Measurements from ENCODE around the gene GPLD1.

The GPLD1 gene

GRCh38 chr6:24445704-24446103 is 43.7 kb downstream of the GPLD1 start:
- H3K27me3 ChIP-seq (ENCODE audit: control insufficient read depth, insufficient read depth, low read length) = no peaks in the 10 kb centered on the region
- no peaks in the 10 kb centered on the region for H3K36me3 ChIP-seq (ENCODE audit: control insufficient read depth, insufficient read depth, low read length)
- no peaks in the 10 kb centered on the region for H3K9me3 ChIP-seq (ENCODE audit: control insufficient read depth, low read length)
- no peak overlapping the region for H3K27ac ChIP-seq
- no peak overlapping the region for H3K4me3 ChIP-seq (ENCODE audit: low read depth, low read length)
- no peak overlapping the region for H3K9ac ChIP-seq
- TF ChIP-seq CTCF (IDR thresholded peaks at IDR 0.05) = no peak
- no peaks in the 10 kb centered on the region for H3K79me2 ChIP-seq
- H3K4me1 ChIP-seq = peaks cover 4% of the 10 kb centered on the region
- H2AFZ ChIP-seq = no peak overlapping the region
- H3K4me2 ChIP-seq (ENCODE audit: low read length) = no peak overlapping the region

GRCh38 chr6:24444588-24444987 is 44.8 kb downstream of the GPLD1 start:
- no peak for TF ChIP-seq CTCF (IDR thresholded peaks at IDR 0.05)
- Histone ChIP-seq H3K27ac (no peak overlapping the region), H3K4me2 (ENCODE audit: low read length) (no peak overlapping the region), H3K79me2 (no peaks in the 10 kb centered on the region), H3K9me3 (ENCODE audit: control insufficient read depth, low read length) (no peaks in the 10 kb centered on the region), H3K9ac (no peak overlapping the region), H3K27me3 (ENCODE audit: control insufficient read depth, insufficient read depth, low read length) (no peaks in the 10 kb centered on the region), H3K4me3 (ENCODE audit: low read depth, low read length) (no peak overlapping the region), H3K4me1 (peaks cover 4% of the 10 kb centered on the region), H2AFZ (no peak overlapping the region), H3K36me3 (ENCODE audit: control insufficient read depth, insufficient read depth, low read length) (no peaks in the 10 kb centered on the region)

- Histone ChIP-seq H3K9ac (no peak overlapping the region), H2AFZ (peak overlapping the region; percentile 9), H3K4me1 (peaks cover 4% of the 10 kb centered on the region), H3K79me2 (no peaks in the 10 kb centered on the region), H3K27ac (no peak overlapping the region), H3K9me3 (ENCODE audit: control insufficient read depth, low read length) (no peaks in the 10 kb centered on the region), H3K36me3 (ENCODE audit: control insufficient read depth, insufficient read depth, low read length) (no peaks in the 10 kb centered on the region), H3K4me3 (ENCODE audit: low read depth, low read length) (no peak overlapping the region), H3K27me3 (ENCODE audit: control insufficient read depth, insufficient read depth, low read length) (no peaks in the 10 kb centered on the region), H3K4me2 (ENCODE audit: low read length) (no peak overlapping the region)
- no peak for TF ChIP-seq CTCF (IDR thresholded peaks at IDR 0.05)
Observed at GRCh38 chr6:24441599-24441904, 47.8 kb downstream of the GPLD1 start.

GRCh38 chr6:24440897-24441598 is 48.3 kb downstream of the GPLD1 start:
- no peaks in the 10 kb centered on the region for H3K27me3 ChIP-seq (ENCODE audit: control insufficient read depth, insufficient read depth, low read length)
- no peak overlapping the region for H3K27ac ChIP-seq
- TF ChIP-seq CTCF (IDR thresholded peaks at IDR 0.05) = no peak
- H3K4me1 ChIP-seq = peaks cover 4% of the 10 kb centered on the region
- H3K79me2 ChIP-seq = no peaks in the 10 kb centered on the region
- no peaks in the 10 kb centered on the region for H3K9me3 ChIP-seq (ENCODE audit: control insufficient read depth, low read length)
- no peak overlapping the region for H3K4me2 ChIP-seq (ENCODE audit: low read length)
- H2AFZ ChIP-seq = peak overlapping the region; percentile 9
- H3K36me3 ChIP-seq (ENCODE audit: control insufficient read depth, insufficient read depth, low read length) = no peaks in the 10 kb centered on the region
- H3K4me3 ChIP-seq (ENCODE audit: low read depth, low read length) = no peak overlapping the region
- no peak overlapping the region for H3K9ac ChIP-seq

- H3K79me2 ChIP-seq = no peaks in the 10 kb centered on the region
- H3K36me3 ChIP-seq (ENCODE audit: control insufficient read depth, insufficient read depth, low read length) = no peaks in the 10 kb centered on the region
- H3K4me3 ChIP-seq (ENCODE audit: low read depth, low read length) = no peak overlapping the region
- TF ChIP-seq CTCF (IDR thresholded peaks at IDR 0.05) = no peak
- no peak overlapping the region for H2AFZ ChIP-seq
- no peak overlapping the region for H3K4me2 ChIP-seq (ENCODE audit: low read length)
- H3K9me3 ChIP-seq (ENCODE audit: control insufficient read depth, low read length) = no peaks in the 10 kb centered on the region
- peaks cover 4% of the 10 kb centered on the region for H3K4me1 ChIP-seq
- no peak overlapping the region for H3K9ac ChIP-seq
- no peak overlapping the region for H3K27ac ChIP-seq
- no peaks in the 10 kb centered on the region for H3K27me3 ChIP-seq (ENCODE audit: control insufficient read depth, insufficient read depth, low read length)
Observed at GRCh38 chr6:24439858-24440539, 49.4 kb downstream of the GPLD1 start.

All from parathyroid adenoma (tissue), 2 donors.